GM18909 (cell line): ENCODE results near the gene CFAP61.

Source experiments
- ATAC-seq: cut with Tn5 transposase; IDR thresholded peaks from one replicate; pipeline ENCODE4 v1.9.1; 2021; ENCODE audit warnings: mild to moderate bottlenecking; ENCODE audit not compliant: unreplicated experiment, poor library complexity

CFAP61 gene

DNA sequence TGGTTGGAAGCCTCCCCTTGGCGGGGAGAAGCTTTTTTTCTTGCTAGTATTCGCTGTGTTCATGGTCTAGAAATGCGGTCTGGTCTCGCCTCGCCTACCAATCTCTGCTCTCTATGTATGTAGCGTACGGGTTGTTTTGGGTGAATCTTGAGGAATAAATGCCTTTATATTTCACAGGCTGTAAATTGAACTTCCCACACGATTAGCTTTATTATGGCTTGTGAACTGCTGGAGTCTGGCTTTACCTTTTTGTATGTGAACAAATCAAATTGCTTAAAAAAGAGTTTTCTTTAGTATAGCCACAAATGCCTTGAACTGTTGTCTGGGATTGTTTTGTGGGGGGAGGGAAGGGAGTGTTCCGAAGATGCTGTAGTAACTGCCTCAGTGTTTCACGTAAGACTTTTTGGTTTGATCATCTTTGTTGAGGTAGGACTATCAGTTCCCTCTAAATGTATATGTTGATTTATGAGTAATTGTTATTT, 317.8 kb downstream of the CFAP61 start:
- no peak for ATAC-seq

DNA sequence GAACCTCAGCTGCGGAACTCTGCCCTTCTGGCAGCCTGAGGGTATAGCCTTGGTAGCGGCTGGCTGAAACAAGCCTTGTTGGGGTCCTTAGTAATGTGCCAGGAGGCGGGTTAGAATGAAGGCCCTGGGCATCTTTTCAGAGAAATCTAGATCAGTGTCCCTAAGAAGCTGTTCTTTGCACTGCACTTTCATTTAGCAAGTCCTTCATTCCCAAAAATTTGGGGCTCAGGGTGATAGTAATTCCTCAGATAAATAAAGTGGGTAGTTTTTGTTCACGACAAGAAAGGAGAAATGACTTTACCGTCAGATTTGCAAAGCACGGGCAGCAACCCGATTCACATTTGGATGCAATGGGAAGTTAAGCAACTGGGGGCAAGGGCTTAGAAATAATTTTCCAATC, 318.8 kb downstream of the CFAP61 start:
- ATAC-seq = no peak

DNA sequence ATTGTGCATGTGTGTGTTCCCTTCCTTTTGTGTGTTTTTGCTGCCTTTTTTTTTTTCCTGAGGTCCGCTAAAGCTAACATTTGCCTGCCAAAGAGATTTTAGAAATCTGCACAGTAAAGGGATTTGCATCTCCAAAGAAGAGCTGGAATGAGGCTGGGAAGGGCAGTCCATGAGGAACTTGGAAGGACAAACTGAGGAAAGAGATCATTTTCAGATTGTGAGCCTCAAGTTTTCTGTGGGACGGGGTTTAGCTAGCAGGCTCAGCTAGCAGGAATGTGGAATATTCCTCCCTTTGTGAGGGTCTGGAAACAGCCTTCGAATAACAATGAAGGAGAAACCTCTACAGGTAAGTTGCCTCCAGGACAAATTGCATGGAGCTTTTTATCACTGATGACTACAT, 319.3 kb downstream of the CFAP61 start:
- ATAC-seq = no peak

DNA sequence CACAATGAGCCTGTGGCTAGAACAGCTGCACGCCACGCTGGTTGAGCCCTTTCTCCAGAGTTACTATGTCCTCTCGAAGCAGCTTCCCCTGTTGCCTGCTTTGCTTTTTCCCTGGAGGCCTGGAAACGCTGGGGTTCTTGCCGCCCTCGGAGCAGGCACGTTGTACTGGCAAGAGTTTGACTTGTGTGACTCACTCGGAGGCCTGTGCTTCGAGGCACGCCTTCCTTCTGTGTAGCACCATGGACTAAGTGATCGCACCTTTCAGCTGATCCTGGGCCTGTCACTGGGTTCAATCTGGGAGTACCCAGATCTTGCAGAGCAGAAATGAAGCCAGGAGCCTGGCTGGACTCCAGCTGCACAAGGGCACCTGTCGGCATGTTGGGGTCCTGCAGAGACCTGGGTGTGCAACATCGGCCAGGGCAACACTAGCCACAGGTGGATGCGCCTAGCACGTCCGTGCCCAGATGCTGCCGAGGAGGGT, 320.8 kb downstream of the CFAP61 start:
- no peak for ATAC-seq

DNA sequence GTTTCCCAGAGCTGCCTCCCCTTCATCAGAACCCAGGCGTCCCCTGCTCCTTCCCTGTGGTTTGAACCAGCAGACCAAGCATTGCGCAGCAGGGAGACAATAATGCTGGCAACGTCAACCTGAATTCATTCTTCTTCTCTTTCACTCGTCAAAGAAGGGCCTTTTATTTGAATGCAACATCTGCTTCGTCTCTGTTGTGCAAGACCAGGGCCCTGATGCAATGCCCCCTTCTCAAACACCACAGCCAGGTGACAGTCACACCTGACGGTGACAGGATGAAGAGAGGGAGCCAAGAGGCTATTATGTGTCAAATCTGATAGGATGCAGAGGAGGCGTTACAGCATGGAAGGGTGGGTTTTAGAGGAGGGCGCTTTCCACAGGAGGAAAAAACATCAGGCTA, 323.5 kb downstream of the CFAP61 start:
- ATAC-seq = no peak

DNA sequence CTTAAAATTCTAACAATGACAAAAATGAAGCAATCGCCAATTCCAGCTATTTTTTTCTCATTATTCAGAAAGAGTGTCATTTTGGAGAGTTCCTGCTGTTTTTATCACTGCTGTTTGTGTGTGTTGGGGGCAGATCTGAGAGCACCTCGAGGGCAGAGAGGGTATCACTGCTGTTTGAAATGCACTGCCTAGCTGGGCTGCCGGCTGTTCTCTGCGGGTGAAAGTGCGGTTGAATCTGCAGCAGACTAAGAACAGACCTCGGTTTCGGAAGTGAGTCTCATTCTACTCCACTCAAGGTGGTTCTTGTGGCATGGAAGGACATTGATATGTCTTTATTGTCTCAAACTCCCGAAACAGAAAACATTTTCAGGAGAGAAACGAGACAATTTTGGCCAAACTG, 333.9 kb downstream of the CFAP61 start:
- no peak for ATAC-seq

DNA sequence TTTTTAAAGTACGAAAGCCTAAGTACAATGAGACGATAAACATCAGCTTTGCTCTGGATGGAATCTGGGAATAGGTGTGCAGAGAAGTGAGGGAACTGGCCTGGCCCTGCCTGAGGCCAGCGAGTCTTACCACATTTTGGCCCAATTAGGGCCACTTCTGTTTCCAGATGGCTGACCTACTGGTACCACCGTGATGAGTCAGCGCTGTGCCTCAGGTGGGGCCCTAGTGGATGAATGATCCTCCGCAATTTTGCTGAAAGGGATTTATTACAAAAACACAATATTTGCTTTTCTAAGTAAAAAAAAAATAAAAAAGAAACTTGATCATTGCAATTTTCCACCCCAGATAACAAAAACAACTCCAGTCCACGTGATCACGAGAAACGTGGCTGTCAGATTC, 338.1 kb downstream of the CFAP61 start:
- no peak for ATAC-seq

DNA sequence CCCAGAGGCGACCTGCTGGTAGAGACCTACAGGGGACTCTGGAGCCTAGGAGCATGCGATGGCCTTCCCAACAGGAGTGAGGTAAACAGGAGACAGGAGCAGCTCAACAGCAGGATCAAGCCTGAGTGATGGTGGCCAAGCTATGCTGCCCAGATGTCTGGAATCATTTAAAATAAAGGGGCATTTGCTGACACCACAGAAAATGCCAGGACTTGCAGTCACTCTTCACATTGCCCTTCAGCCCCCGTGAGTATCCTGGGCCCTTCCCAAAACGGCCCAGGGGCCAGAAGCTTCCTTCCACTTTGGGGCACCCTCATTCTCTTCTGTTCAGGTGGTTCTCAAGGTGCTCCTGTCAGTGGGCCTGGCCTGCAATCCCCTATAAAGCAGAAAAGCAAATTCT, 338.8 kb downstream of the CFAP61 start:
- no peak for ATAC-seq

DNA sequence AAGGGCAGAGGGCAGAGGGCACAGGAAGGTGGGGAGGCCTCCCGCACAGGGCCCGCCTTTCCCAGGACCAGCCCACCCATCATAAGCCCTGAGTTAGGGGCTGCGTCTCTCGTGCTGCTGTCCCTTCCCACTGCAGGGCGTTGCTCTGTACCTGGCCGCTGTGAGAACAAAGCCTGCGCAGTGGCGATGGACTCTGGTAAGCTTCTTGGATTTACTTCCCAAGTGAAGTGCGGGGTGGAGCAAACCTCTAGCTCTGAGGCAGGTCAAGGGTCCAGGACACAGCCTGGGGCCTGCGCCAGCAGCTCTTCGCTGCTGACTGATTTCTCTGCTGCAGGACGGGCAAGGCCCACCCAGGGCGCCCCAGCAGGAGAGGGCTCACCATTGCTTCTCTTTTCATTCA, 339.4 kb downstream of the CFAP61 start:
- ATAC-seq = no peak

DNA sequence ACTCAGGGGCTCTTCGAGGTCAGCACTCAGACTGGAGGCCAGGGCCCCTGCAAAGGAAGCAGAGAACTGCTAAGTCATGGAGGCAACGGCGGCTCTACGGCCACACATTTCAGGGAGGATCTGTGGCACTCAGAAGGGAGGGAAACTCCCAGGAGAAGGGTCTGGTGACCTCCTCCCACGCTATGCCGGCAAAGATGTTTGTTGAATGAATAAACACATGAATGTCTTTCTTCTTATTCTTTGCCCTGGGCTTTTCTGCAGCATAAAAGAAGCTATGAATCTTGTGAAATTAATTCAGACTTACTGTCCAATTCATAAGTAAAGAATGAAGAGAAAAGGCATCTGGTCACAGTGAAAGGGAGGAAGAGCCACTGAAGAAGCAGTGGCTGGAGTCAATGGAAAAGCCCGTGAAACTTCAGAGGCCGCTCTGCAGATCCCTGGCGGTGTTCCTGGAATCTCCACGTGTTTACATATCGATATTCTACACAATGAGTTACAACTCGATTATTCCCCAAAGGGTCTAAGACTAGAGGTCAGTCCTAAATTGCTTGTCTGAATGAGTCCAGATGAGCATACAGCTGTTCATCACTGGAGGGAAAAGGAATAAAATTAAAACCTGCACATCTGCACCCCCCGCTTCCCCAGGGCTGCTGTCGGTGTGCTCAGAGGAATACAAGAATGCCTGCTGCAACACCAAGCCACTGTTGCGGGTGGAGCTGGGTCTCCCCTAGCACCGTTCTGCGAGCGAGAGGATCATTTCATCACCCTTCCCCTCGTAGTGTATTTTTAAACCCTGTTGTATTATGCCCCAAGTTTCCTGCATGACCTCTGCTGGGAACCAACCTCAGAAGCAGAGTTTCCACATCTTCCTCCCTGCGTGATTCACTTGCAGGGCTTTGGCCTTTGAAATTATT, 341.1 kb downstream of the CFAP61 start:
- ATAC-seq = no peak

DNA sequence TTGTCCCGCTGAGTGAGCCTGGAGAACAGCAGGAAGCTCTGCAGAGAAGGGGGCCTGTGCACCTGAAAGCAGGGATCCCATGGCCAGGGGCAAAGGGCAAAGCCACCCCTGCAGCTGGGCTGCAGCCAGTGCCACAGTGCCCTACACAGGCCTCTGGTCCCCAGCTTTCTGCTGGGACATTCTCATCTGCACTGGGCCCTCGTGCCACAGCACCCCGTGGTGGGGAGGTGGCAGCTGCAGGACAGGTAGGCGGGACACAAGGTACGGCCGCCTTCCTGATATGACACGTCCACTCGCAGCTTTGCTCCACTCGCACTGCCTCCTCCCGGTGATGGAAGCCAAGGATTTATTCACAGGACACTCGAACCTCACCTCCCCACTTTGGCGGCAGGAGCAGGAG, 342.8 kb downstream of the CFAP61 start:
- no peak for ATAC-seq

DNA sequence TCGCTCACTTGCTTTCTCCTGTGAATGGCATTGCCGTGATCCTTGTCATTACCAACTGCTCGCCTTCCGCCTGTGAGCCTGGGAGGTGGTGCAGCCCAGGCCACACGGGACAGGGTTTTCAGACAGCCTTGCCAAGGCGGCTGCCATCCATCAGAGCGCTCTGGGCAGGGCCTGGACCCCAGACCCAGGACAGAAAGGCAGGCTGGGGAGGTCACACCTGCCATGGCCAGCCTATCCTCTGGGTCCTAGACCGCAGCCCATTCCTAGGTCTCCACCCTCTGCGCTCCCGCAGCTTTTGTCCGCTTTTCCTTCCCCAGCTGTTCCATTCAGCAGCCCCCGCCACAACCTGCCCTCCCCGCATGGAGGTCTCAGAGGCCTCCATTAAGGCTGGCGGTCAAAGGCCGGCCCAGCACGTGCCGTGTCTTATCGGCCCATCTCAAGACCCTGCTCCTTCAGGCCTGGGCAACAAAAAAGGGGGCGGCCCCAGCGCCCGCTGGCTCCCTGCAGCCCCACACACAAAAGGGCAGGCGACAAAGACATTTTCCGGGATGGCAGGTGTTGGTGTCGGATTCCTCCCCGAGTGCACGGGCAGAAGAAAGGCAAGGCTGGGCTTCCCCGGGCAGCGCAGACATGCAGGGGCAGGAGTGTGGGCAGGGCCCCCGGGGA, 343.7 kb downstream of the CFAP61 start:
- no peak for ATAC-seq

DNA sequence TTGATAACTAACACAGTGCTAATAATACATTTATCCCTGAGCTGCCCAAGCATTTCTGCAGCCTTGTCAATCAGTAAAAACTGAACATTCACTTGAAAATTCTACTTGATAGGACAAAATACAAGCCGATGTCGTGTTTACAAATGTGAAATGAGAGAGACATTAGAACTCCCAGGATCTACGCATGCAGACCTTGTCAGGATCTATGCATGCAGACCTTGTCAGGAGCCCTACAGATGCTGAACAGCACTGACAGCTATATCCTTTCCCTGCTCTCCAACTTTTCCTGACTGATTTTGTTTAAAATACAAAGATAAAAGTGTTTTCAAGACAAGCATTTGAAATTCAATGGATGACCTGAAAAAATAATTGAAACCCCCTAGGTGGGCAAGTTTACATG, 344.5 kb downstream of the CFAP61 start:
- no peak for ATAC-seq

DNA sequence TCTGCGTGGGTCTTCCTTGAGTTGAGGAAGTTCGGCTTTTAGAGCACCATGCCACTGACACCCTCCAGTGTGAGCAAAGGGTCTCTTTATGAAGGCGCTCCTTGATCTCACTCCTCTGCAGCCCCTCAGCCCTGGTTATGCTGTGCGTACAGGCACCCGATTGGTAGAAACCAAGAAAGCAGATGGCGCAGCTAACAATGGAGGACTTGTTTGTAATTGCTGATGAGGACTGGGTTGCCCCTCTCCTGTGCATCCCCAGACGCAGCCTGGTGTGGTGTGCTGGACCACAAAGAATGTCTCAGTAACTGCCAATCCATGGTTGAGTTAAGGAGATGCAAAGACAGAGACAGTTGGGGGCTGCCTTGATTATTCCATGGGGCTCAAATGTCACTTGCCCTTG, 345.8 kb downstream of the CFAP61 start:
- no peak for ATAC-seq

DNA sequence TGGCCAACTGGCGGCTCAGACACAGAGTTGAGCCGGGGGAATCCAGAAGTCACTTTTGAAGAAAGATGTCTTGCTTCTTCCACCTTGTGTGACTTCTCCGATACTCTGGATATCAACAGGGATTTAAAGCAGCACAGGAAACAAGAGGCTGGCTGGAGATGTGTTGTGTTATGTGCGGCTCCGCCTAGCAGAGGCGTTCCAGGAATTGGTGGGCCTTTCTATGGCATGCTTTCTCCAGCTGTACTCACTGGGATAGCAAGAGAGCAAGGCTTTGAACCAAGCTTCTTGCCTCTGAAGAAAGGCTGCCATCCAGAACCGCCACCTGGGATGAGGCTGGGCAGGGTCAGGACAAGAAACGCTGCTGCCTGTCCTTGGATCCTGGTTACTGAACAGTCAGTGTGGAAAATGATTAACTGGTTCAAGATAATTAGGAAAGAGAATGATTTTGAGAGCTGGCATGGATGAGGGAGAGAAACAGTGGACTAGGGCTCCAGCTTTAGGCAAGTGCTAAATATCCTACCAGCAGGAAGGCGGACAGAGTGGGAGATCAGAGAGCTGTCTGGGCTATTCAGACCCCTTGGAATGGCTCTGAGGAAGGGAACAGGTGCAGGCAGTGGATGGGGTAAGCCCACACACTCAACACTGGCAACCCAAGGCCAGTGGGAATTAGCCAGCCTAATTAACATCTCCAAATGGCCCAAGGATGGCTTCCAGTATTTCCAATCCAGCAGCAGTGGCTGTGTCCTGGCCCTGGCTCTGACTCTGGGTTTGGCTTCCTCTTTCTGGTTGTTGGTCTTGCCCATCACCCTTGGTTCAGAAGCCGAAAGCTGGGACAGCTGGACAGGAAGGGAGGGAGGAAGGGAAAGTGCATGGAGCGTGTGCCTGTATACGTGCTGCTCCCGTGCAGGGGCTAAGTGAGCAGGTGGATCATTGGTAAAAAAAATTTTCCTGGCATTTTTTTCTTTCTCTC, 347.5 kb downstream of the CFAP61 start:
- ATAC-seq = no peak

DNA sequence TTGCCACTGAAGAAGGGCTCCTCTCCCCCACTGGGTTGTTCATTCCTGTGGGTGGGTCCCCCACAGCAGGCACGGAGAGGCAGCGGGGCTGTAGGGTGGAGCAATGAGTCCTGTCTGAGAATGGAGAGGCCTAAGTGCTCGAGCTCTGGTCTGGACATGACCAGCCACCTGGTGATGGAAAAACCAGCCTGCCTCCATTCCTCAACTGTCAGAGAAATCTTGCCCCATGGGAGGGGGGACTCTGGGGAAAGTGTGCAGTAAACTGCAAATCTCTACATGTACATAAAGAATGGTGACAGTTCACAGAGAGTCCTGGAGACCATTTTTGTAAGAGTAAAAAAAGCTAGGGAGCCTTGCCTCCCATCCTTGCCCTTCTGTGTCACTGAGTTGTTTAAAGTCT, 349.7 kb downstream of the CFAP61 start:
- no peak for ATAC-seq

DNA sequence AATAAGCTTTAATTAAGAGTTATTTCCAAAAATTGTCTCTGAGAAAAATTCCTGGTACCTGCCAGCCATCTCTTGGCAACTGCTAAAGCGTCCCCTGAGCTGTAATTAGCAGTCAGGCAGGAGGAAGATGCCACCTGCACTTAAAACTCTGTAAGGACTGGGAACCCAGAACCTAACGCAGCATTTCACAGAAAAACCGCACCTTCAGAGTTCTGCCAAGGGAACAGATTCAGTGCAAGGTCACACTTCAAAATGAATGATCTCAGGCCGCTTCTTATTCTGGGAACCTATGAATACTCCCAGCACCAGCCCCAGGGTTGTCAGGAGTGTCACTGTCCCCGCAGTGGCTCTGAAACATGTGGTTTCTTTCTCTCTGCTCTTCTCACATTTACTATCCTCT, 352.3 kb downstream of the CFAP61 start:
- no peak for ATAC-seq

DNA sequence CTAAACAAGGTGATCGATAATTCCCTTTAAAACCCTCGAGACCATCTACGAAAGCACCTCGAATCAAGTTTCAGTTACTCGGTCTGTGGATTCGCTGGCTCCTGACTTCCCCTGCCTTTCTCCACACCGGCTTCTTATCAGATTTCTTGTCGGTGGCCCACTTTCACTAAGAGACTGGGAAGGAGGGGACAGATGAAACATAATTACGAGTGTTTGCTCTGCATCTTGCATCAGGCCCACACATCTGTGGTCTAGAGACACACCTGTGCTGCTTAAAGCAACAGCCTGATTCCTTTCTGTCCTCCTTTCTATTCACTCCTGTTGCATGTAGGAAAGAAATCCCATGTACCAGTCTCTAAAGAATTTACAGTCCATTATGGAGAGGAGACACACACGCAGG, 353.3 kb downstream of the CFAP61 start:
- no peak for ATAC-seq

DNA sequence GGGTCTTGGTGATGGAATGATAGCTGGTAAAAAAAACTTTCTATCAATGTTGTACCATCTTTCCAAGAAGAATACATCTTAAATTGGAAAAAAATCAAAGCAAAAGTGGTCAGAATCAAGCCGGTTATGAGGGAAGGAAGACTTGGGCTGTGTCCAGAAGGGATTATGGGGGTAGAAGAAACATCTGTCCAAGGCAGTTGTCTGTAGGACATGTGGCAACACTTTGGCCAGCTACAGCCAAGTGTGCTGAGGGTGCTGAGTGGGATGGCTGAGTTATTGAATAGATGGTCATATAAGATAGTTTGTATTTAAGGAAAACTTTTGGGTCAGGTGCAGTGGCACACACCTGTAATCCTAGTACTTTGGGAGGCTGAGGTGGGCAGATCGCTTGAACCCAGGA, 354.0 kb downstream of the CFAP61 start:
- no peak for ATAC-seq
